ENCODE results near the gene TAX1BP3. TPM values are rescaled to one million over a fixed set of nuclear protein-coding genes. Genes with fewer than 3 reads are reported as not detected.

TAX1BP3 gene
- total and polyA plus RNA-seq, 2 of the 13 experiments (the other 11 are each of a cell fraction or from before 2014, with no cell fraction given), result 16.7 to 45.1 TPM

- no peak for TF ChIP-seq TIGD3 (CRISPR knock-in tag; IDR thresholded peaks at IDR 0.05; ENCODE audit: borderline replicate concordance)
- peak; percentile 33; the same call in 1 of the 2 replicates for TF ChIP-seq ZBTB43 (CRISPR knock-in tag; conservative IDR thresholded peaks at IDR 0.05)
- TF ChIP-seq ZNF530 (CRISPR knock-in tag; IDR thresholded peaks at IDR 0.05; ENCODE audit: low read depth), result no peak
- peak; percentile 86; the same call in 1 of the 2 replicates for TF ChIP-seq KDM5B (CRISPR knock-in tag; IDR thresholded peaks at IDR 0.05; ENCODE audit: borderline replicate concordance)
- TF ChIP-seq ZNF770 (CRISPR knock-in tag; IDR thresholded peaks at IDR 0.05), result no peak
- peak; percentile 36; the same call in 1 of the 2 replicates for TF ChIP-seq ESRRA (CRISPR knock-in tag; IDR thresholded peaks at IDR 0.05; ENCODE audit: low read depth)
- TF ChIP-seq ZNF34 (CRISPR knock-in tag; IDR thresholded peaks at IDR 0.05; ENCODE audit: borderline replicate concordance), result no peak
- no peak for TF ChIP-seq ZNF281 (CRISPR knock-in tag; IDR thresholded peaks at IDR 0.05; ENCODE audit: borderline replicate concordance)
- no peak for TF ChIP-seq RBM22 (optimal IDR thresholded peaks at IDR 0.05; ENCODE audit: low read length)
- peak; percentile 38; the same call in 1 of the 2 replicates for TF ChIP-seq TOPORS (CRISPR knock-in tag; IDR thresholded peaks at IDR 0.05)
- TF ChIP-seq FOXJ3 (CRISPR knock-in tag; IDR thresholded peaks at IDR 0.05; ENCODE audit: borderline replicate concordance), result no peak
- peak; percentile 78; the same call in 1 of the 2 replicates for TF ChIP-seq ZZZ3 (CRISPR knock-in tag; IDR thresholded peaks at IDR 0.05; ENCODE audit: borderline replicate concordance)
- no peak; the same call in 1 of the 2 replicates for TF ChIP-seq NRL (CRISPR knock-in tag; IDR thresholded peaks at IDR 0.05; ENCODE audit: borderline replicate concordance)
- TF ChIP-seq ZGPAT (CRISPR knock-in tag; IDR thresholded peaks at IDR 0.05), result peak; percentile 81
- no peak for TF ChIP-seq ZNF598 (CRISPR knock-in tag; IDR thresholded peaks at IDR 0.05; ENCODE audit: borderline replicate concordance)
- peak; percentile 55; the same call in 1 of the 2 replicates for TF ChIP-seq MED1 (CRISPR knock-in tag; IDR thresholded peaks at IDR 0.05)
- peak; percentile 83 for TF ChIP-seq ZNF350 (CRISPR knock-in tag; IDR thresholded peaks at IDR 0.05; ENCODE audit: borderline replicate concordance, low read depth)
These were observed 32.0 kb downstream of the TAX1BP3 start, which contains the start of the genes CTNS and SHPK (continued) for GRCh38 chr17:3636154-3636907.
